Measurements from ENCODE around the gene TCF12. TPM values are rescaled to one million over a fixed set of nuclear protein-coding genes. Genes with fewer than 3 reads are reported as not detected.
A peak's percentile ranks its signal among the peaks of the same experiment; 100 is the strongest.

Gene TCF12
- total and polyA plus RNA-seq, 2 donors (not counting 3 experiments of a cell fraction or from before 2014, with no cell fraction given) = 72.1 to 133 TPM

GRCh38 chr15:57149196-57149595, 230.8 kb downstream of the TCF12 start:
- intact Hi-C loops (cut with micrococcal nuclease) (loop anchor here (5.0 kb wide), 1 partner anchor 393 kb away; no protein-coding TSS in a partner anchor), dilution Hi-C loops (cut with MboI; ENCODE audit: extremely low pct_ligation_motif_present, low sequenced_read_pairs) (no loop called here)
- Histone ChIP-seq H3K27me3 (ENCODE audit: control insufficient read depth in 2 of 2, insufficient read depth in 2 of 2, low read length in 2 of 2) (no peaks in the 10 kb centered on the region), H3K9me3 (replicated peaks; ENCODE audit: control insufficient read depth, insufficient read depth, low read length) (no peaks in the 10 kb centered on the region), H4K20me1 (replicated peaks; ENCODE audit: control insufficient read depth, extremely low read depth, insufficient read depth, low read length) (no peaks in the 10 kb centered on the region), H3K79me2 (ENCODE audit: control insufficient read depth, insufficient read depth, low read length) (peaks cover 12% of the 10 kb centered on the region), H3K9ac (replicated peaks; ENCODE audit: extremely low read depth, insufficient read depth, low read length) (no peak overlapping the region), H3K36me3 (ENCODE audit: control insufficient read depth in 2 of 2, extremely low read depth in 1 of 2, insufficient read depth in 2 of 2, low read length in 2 of 2) (no peaks in the 10 kb centered on the region), H3K27ac (ENCODE audit: insufficient read depth, low read depth, low read length) (no peak overlapping the region), H3K4me3 (replicated peaks in 1 of 3; ENCODE audit: insufficient read depth in 1 of 3, low read depth in 1 of 3, low read length in 3 of 3) (no peak overlapping the region), H3K4me2 (ENCODE audit: insufficient read depth, low read length) (no peak overlapping the region), H3K4me1 (ENCODE audit: control insufficient read depth, extremely low read depth, insufficient read depth, low read length) (peaks cover 41% of the 10 kb centered on the region), H2AFZ (ENCODE audit: low read depth, low read length) (no peak overlapping the region), H3K9me1 (replicated peaks; ENCODE audit: control insufficient read depth, extremely low read depth, insufficient read depth, low read length) (no peaks in the 10 kb centered on the region)
- CTCF ChIA-PET = interaction anchor here (0.9 to 6.9 kb wide), 14 partner anchors 10 to 658 kb away, joined by 3 to 127 read pairs (median 6); no protein-coding TSS in a partner anchor
- DNase-seq (ENCODE audit: low read depth, low spot score) = peak; percentile 49
- BruUV-seq (replicated peaks) = no TSS peak
- POLR2A ChIA-PET = no interaction called here
- TF ChIP-seq FOS (IDR thresholded peaks at IDR 0.05; ENCODE audit: borderline replicate concordance, insufficient read depth, low read length) (no peak), POLR2AphosphoS5 (IDR thresholded peaks at IDR 0.05; ENCODE audit: insufficient read depth, low read depth, low read length) (no peak), GATA2 (IDR thresholded peaks at IDR 0.05; ENCODE audit: insufficient read depth, insufficient read length, low read depth, low read length) (no peak), EZH2 (IDR thresholded peaks at IDR 0.05; ENCODE audit: borderline replicate concordance, low read depth, low read length, severe bottlenecking) (no peak), MYC (IDR thresholded peaks at IDR 0.05; ENCODE audit: low read depth, low read length) (no peak), POLR2A (IDR thresholded peaks at IDR 0.05; ENCODE audit: low read depth, low read length) (no peak), JUN (IDR thresholded peaks at IDR 0.05; ENCODE audit: borderline replicate concordance, insufficient read depth, insufficient read length, low read depth) (no peak), MAX (IDR thresholded peaks at IDR 0.05; ENCODE audit: insufficient read depth, insufficient read length) (no peak), CTCF (IDR thresholded peaks at IDR 0.05; ENCODE audit: extremely low read depth in 1 of 2, insufficient read depth in 1 of 2, low read depth in 1 of 2, low read length in 2 of 2) (no peak)
- FAIRE-seq = no peak
